MG63 (cell line): Measurements from ENCODE around the gene CACNA1C. TPM values are rescaled to one million over a fixed set of nuclear protein-coding genes. Genes with fewer than 3 reads are reported as not detected.
"Not testable (repeated sequence)": the region's sequence is repeated elsewhere in the genome, so short reads cannot be mapped to it uniquely, and the experiment has no call there.

Experiments used
- DNase-seq: peaks from one replicate; pipeline ENCODE4 v3.0.0-alpha.2; 2020
- H3K27me3 ChIP-seq: fragments of 250-450 bp; sonication (Bioruptor Pico); 2 replicates; pipeline ENCODE4 v1.5.1; 2020; ENCODE audit warnings: mild to moderate bottlenecking, moderate library complexity
- H3K36me3 ChIP-seq: fragments of 250-450 bp; sonication (Bioruptor Pico); 2 replicates; pipeline ENCODE4 v1.5.1; 2020; ENCODE audit warnings: mild to moderate bottlenecking, moderate library complexity
- H3K4me3 ChIP-seq: fragments of 250-450 bp; sonication (Bioruptor Pico); 2 replicates; pipeline ENCODE4 v1.5.1; 2020; ENCODE audit warnings: mild to moderate bottlenecking, moderate library complexity
- H3K9me3 ChIP-seq: fragments of 250-450 bp; sonication (Bioruptor Pico); 2 replicates; pipeline ENCODE4 v1.5.1; 2020; ENCODE audit warnings: mild to moderate bottlenecking, moderate library complexity
- total RNA-seq: library from RNA; depleted of rRNA; stranded (reverse); fragments of >200 nt; shearing (Covaris generic); gene quantifications from 2 replicates; pipeline ENCODE4 v1.2.3, GENCODE V29; 2014; ENCODE audit warnings: low replicate concordance

The CACNA1C gene
- total RNA-seq, 1 experiment from 2014 or later = 1.4 TPM

DNA sequence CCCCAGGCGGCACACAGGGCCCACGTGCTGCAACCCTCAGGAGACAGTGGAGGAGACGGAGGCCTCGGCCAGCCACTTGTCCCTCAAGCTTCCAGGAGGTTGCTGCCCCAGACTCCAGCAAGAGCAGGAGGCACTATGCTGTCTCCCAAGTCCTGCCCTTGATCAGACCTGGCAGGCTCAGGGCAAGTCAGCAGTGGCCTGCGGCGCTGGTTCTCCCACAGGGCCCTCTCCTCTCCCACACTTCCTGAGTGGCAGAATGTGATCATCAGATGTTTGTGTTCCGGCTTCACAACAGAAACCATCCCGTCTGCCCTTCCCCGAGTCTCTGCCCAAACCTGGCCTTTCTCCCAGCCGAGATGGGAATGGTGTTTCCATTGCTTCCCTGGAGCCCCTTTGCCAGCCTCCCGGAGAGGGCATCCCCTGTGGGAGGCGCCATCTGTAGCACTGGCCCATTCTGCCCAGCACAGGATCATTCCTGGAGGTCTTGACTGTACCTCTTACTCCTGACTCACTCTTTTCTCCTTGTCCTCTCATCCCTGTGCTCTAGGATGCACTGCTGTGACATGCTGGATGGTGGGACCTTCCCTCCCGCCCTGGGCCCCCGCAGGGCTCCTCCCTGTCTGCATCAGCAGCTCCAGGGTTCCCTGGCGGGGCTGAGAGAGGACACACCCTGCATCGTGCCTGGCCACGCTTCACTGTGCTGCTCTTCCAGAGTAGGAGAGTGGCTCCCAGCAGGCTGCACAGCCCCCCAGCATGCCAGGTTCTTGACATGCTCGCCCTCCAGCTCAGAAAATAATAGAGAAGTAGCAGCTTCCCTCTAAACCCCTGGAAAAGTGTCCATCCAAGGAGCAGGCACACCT lies 627.3 kb downstream of the CACNA1C start:
- Histone ChIP-seq H3K36me3 (no peaks in the 10 kb centered on the region), H3K9me3 (no peaks in the 10 kb centered on the region), H3K27me3 (no peaks in the 10 kb centered on the region), H3K4me3 (no peak overlapping the region)
- no peak for DNase-seq

DNA sequence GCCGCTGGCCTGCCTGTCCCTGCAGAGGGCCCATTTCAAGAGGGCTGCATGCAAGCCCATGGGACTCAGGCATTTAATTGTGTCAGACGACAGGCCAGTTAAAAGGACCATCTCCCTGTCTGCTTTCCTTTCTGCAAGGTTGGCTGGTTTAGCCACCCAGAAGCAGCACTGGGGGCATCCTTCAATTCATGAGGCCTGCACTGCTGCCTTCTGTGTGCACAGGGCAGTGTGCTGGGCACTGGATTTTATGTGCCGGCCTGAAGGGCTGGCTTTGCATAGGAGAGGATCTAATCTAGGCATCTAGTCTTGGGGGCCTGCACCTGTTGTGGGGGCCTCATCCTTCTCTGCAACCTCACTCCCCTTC lies 627.9 kb downstream of the CACNA1C start:
- no peaks in the 10 kb centered on the region for H3K36me3 ChIP-seq
- H3K4me3 ChIP-seq = no peak overlapping the region
- H3K9me3 ChIP-seq = no peaks in the 10 kb centered on the region
- DNase-seq = no peak
- no peaks in the 10 kb centered on the region for H3K27me3 ChIP-seq

DNA sequence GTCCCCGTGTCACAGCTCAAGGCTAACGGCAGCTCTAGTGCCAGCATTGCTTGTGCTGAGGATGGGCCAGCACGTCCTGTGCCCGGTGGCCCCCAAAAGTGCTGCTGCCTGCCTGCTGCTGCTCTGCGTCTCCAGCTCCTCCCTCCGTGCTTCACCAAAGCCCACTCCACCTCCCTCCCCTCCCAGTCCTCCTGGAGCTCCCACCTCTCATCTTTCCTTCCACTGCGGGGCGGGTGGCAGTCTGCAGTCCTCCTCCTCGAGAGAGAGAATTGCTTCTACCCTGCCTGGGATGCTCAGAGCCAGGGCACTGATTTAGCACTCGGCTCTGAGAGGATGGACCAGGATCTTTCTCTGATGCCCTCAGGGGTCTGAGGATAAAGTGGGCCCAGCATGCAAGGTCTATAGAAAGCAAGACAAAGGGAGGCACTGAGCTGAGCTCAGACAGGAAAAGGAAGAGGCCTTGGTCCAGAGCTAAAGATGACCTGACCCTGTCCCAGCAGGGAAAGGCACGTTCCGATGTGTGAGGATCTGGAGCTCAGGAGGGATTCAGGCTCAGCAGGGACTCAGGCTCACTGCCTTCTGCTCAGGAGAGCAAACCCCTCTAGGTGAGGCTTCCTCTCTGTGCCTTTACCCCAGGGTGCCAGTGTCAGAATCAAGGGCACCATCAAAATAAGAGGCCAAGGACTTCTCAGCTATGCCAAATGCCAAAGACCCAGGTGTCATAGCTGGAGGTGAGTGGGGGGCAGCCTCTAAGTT lies 628.8 kb downstream of the CACNA1C start:
- Histone ChIP-seq H3K9me3 (no peaks in the 10 kb centered on the region), H3K36me3 (no peaks in the 10 kb centered on the region), H3K27me3 (no peaks in the 10 kb centered on the region), H3K4me3 (no peak overlapping the region)
- DNase-seq = no peak

DNA sequence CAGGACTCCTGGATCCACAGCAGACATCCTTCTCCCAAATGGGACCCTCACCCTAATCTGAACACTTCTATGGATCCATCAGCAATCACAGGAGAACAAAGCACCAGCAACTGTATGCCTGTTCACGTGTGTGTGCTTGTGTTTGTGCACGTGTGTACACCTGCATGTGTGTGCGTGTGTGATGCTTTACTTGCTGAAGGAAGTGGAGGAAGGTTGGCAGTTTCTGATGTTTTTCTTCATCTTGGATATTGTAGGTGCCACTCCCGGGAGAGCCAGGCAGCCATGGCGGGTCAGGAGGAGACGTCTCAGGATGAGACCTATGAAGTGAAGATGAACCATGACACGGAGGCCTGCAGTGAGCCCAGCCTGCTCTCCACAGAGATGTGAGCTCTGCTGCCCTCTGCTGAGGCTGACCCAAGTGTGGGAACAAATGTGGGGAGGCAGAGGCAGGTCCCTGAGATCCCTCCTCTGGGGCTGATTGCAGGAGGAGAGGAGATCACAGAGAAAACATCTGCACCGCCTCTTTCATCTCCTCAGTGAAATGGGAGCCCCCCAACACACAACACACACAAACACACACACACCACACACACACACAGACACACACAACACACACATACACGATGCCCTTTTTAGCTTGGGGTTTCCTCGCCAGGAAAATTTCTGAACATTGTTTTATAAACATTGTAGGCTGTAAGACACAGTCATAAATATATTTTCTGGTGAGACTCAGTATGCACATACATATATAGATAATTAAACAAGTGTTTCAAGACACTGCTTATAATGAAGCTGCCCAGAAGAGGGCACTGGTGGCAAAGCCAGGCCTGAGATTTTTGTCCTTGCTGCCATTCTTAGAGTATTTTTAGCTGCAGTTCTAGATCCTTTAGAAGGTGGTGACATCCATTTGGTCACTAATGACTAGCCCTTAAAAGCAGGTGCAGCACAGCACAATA lies 629.8 kb downstream of the CACNA1C start:
- Histone ChIP-seq H3K36me3 (no peaks in the 10 kb centered on the region), H3K27me3 (no peaks in the 10 kb centered on the region), H3K4me3 (no peak overlapping the region), H3K9me3 (no peaks in the 10 kb centered on the region)
- peak; percentile 74 for DNase-seq

DNA sequence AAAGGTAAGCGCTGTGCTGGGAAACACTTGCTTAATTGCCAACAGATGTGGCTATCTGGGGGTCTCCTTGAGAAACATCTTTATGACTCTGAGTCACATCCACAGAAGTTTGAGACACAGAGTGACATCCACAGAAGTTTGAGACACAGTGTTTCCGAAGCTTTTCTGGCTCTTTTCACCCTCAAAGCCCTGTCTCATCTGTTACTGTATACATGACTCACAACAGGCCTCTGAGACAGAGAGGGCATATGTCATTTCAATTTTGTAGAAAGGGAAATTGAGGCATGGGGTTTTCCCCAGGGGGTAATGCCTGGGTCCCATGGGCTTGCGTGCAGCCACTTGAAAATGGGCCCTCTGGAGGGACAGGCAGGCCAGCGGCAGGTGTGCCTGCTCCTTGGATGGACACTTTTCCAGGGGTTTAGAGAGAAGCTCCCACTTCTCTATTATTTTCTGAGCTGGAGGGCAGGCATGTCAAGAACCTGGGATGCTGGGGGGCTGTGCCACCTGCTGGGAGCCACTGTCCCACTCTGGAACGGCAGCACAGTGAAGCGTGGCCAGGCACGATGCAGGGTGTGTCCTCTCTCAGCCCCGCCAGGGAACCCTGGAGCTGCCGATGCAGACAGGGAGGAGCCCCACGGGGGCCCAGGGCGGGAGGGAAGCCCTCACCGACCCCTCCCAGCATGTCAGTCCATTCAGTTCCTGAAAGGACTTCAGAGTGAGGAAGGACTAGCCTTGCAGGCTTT lies 630.7 kb downstream of the CACNA1C start:
- no peak for DNase-seq
- no peaks in the 10 kb centered on the region for H3K27me3 ChIP-seq
- H3K4me3 ChIP-seq = no peak overlapping the region
- no peaks in the 10 kb centered on the region for H3K36me3 ChIP-seq
- H3K9me3 ChIP-seq = no peaks in the 10 kb centered on the region

DNA sequence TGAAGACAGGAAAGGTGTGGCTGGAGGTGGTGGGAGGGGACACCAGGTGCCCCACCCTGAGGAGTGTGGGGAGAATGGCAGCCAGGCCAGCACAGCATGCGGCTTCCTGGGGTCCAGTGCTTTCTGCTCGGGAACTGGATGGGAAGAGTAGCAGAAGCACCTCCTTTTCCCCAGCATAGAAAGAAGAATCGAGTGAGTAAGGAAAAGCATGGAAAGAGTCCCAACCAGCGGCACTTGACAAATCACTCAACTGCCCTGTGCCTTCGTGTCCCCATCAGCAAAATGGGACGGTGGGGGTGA lies 631.2 kb downstream of the CACNA1C start:
- H3K9me3 ChIP-seq, DNase-seq, H3K36me3 ChIP-seq, H3K27me3 ChIP-seq, H3K4me3 ChIP-seq: not testable (repeated sequence)

DNA sequence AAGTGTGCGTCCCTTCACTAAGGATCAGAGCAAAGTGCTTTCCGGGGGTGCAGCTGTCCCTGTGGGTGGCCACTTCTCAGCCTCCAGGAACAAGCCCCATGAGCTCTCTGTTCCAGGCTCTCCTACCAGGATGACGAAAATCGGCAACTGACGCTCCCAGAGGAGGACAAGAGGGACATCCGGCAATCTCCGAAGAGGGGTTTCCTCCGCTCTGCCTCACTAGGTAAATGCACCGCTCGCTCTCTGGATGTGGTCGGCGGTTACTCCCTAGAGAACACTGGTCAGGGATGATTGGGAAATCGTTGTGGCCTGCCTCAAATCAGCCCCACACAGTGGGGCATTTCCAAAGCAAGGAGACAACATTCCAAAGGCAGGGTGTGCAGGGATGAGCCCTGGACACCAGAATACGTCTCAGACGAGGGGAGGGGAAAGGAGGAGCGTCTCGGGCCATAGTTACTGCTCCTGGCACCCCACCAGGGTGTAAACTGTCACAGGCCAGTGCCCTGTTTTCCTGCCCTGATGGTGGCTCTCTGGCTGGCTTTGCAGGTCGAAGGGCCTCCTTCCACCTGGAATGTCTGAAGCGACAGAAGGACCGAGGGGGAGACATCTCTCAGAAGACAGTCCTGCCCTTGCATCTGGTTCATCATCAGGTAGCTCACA lies 633.0 kb downstream of the CACNA1C start:
- H3K36me3 ChIP-seq, H3K9me3 ChIP-seq, H3K4me3 ChIP-seq, H3K27me3 ChIP-seq, DNase-seq: not testable (repeated sequence)

DNA sequence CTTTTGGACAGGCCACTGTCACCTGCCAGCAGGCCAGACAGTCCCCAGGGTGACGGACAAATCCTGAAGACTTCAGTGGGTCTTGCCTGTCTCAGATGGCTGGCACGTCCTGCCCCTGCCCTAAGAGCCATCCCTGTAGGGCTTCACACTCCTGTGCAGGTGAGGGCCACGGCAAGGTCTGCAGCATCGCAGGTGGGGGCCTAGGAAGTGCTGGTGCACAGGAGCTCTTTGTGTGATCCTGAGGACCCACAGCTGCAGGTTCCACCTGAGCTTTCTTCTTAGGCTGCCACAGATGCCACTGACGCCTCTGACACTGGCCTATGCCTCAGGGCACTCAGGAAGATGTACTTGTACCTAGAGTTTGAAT lies 633.5 kb downstream of the CACNA1C start:
- DNase-seq = no peak

DNA sequence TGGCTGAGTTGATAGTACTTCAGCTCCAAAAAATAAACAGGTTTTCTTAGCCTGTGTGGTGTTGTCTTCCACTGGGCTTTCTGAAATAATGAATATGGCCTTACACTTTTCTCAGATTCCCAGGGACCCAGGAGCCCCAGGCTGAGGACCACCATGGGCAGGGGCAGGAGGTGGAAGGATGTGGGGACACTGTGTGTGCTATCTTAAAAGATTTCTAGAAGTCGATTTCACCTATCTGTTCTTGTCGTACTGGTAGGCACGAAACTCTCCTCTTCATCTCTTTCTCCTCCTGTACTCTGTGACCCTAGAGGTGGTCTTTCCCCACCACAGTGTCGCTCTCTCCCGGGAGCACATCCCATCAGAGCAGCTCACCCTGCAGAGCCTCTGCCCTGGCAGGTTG lies 634.3 kb downstream of the CACNA1C start:
- Histone ChIP-seq H3K36me3 (no peaks in the 10 kb centered on the region), H3K9me3 (no peaks in the 10 kb centered on the region), H3K4me3 (no peak overlapping the region), H3K27me3 (no peaks in the 10 kb centered on the region)
- no peak for DNase-seq

More for the DNA sequence above, 633.5 kb downstream of the CACNA1C start:
- Histone ChIP-seq H3K27me3 (no peaks in the 10 kb centered on the region), H3K4me3 (no peak overlapping the region), H3K9me3 (no peaks in the 10 kb centered on the region), H3K36me3 (no peaks in the 10 kb centered on the region)

DNA sequence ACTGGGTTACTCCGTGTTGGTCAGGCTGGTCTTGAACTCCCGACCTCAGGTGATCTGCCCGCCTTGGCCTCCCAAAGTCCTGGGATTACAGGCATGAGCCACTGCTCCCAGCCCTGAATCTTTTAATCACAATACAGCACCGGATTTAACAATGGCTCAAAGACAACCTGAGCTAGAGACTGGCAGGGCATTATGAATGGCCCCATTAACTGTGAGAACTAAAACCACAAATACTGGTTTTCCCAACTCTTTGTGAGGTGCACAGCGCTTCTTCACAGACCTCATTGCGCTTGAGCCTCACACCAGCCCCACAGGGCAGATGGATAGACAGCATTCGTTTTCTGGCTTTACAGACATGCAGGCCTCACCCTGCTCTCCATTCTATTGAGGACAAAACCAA lies 634.9 kb downstream of the CACNA1C start:
- no peaks in the 10 kb centered on the region for H3K36me3 ChIP-seq
- H3K9me3 ChIP-seq = no peaks in the 10 kb centered on the region
- DNase-seq = no peak
- H3K4me3 ChIP-seq = no peak overlapping the region
- no peaks in the 10 kb centered on the region for H3K27me3 ChIP-seq

DNA sequence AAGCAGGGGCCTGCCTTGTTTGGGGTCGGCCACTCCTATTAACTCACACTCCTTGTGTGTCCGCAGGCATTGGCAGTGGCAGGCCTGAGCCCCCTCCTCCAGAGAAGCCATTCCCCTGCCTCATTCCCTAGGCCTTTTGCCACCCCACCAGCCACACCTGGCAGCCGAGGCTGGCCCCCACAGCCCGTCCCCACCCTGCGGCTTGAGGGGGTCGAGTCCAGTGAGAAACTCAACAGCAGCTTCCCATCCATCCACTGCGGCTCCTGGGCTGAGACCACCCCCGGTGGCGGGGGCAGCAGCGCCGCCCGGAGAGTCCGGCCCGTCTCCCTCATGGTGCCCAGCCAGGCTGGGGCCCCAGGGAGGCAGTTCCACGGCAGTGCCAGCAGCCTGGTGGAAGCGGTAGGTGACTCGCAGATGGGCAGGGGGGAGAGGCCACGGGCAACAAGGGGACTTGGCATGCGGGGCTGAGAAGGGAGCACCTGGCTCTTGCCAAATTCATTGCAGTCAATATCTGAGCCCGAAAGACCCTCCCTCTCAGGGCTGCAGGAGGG lies 635.7 kb downstream of the CACNA1C start:
- H3K27me3 ChIP-seq = no peaks in the 10 kb centered on the region
- no peak overlapping the region for H3K4me3 ChIP-seq
- H3K36me3 ChIP-seq = no peaks in the 10 kb centered on the region
- DNase-seq = no peak
- H3K9me3 ChIP-seq = no peaks in the 10 kb centered on the region

DNA sequence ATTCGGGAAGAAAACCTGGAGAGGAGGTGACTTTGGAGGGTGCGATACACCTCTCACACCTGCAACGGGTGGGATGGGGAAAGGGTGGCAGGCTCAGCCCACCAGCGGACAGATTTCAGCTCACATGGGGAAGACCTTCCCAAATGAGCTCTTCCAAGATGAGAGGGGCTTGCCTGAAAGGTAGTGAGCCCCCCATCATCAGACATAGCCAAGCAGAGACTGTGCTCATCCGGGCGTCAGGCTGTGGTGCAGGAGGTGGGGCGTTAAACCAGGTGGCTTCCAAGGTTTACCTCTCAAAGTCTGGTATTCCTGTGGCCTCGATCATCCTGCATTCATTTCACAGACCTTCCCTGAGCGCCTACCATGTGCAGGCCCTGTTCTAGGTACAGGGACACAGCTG lies 636.6 kb downstream of the CACNA1C start:
- no peak for DNase-seq
- Histone ChIP-seq H3K36me3 (no peaks in the 10 kb centered on the region), H3K27me3 (no peaks in the 10 kb centered on the region), H3K9me3 (no peaks in the 10 kb centered on the region), H3K4me3 (no peak overlapping the region)

DNA sequence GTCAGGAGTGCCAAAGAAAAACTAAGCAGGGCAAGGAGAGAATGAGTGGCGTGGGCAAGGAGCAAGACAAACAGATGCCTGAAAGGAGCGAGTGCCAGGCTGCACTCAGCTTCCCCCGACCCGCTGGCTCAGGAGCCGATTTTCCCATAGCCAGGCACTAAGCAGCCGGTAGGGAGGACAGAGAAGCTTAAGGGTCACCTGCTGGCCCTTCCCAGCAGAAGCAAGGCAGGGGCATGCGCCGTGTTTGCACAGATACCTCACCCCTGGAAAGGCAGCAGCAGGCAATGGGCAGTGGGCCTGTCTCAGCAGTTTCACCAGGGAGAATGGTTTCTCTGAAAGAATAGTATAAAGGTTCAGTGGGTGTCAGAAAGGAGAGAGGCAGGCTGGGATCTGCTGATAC lies 637.1 kb downstream of the CACNA1C start:
- H3K4me3 ChIP-seq = no peak overlapping the region
- no peaks in the 10 kb centered on the region for H3K36me3 ChIP-seq
- no peaks in the 10 kb centered on the region for H3K27me3 ChIP-seq
- H3K9me3 ChIP-seq = no peaks in the 10 kb centered on the region
- DNase-seq = no peak

DNA sequence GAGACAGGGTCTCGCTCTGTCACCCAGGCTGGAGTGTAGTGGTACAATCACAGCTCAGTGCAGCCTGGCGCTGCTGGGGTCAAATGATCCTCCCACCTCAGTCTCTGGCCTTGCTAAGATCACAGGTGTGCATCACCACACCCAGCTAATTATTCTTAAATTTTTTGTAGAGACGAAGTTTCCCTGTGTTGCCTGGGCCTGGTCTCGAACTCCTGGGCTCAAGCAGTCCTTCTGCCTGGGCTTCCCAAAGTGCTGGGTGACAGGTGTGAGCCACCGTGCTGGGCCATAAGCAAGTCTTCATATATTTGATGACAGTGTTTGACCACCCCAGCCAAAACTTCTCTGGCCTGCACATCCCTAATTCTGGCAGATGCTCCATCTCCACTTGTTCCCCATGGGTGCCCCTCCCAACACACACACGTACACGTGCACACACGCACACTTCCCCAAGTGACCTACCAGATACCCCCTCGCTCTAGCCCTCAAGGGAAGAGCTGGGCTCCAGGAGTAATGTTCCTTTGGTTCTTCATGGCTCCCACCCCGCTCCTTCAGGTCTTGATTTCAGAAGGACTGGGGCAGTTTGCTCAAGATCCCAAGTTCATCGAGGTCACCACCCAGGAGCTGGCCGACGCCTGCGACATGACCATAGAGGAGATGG lies 637.7 kb downstream of the CACNA1C start:
- Histone ChIP-seq H3K9me3 (no peaks in the 10 kb centered on the region), H3K4me3 (no peak overlapping the region), H3K27me3 (no peaks in the 10 kb centered on the region), H3K36me3 (no peaks in the 10 kb centered on the region)
- no peak for DNase-seq

DNA sequence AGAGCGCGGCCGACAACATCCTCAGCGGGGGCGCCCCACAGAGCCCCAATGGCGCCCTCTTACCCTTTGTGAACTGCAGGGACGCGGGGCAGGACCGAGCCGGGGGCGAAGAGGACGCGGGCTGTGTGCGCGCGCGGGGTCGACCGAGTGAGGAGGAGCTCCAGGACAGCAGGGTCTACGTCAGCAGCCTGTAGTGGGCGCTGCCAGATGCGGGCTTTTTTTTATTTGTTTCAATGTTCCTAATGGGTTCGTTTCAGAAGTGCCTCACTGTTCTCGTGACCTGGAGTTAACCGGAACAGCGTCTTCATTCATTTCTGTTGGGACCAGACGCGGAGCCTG lies 638.2 kb downstream of the CACNA1C start:
- Histone ChIP-seq H3K36me3 (no peaks in the 10 kb centered on the region), H3K4me3 (no peak overlapping the region), H3K9me3 (no peaks in the 10 kb centered on the region), H3K27me3 (no peaks in the 10 kb centered on the region)
- DNase-seq = no peak
